Panc1 (cell line): ENCODE measurements around the gene FLT3. TPM values are rescaled to one million over a fixed set of nuclear protein-coding genes. Genes with fewer than 3 reads are reported as not detected.

Source experiments
- ATAC-seq: fragments of 200-7000 bp; cut with Tn5 transposase; 2 replicates; pipeline ENCODE4 v1.9.1; 2020; ENCODE audit warnings: mild to moderate bottlenecking, moderate library complexity
- Bru-seq: library from RNA; stranded (reverse); fragments of 400-500 nt; gene quantifications from one replicate; lab custom pipeline; 2021; lab: Mats Ljungman, UMichigan
- BruChase-seq, 2 experiments: library from RNA; stranded (reverse); fragments of 400-500 nt; gene quantifications; one replicate each; lab custom pipeline; 2021; lab: Mats Ljungman, UMichigan
- BruUV-seq: library from RNA; stranded (reverse); fragments of 400-500 nt; replicated peaks from 2 replicates; lab custom pipeline; 2021; lab: Mats Ljungman, UMichigan
- CTCF ChIA-PET: fragments of 300-600 bp; sonication (Branson Sonifier 250); formaldehyde crosslinking; loops from one replicate; lab custom pipeline; 2022; ENCODE audit warnings: antibody characterized with exemption; lab: Charles Lee
- POLR2A ChIA-PET: fragments of 300-600 bp; sonication (Branson Sonifier 250); formaldehyde crosslinking; loops from one replicate; lab custom pipeline; 2022; ENCODE audit warnings: antibody characterized with exemption; lab: Charles Lee
- DNase-seq: peaks from one replicate; pipeline ENCODE4 v3.0.0-alpha.2; 2010; ENCODE audit warnings: low read depth, low spot score
- H3K27ac ChIP-seq: 2 replicates; pipeline ENCODE4 v1.5.1; 2011; ENCODE audit warnings: mild to moderate bottlenecking, low read length, inconsistent platforms
- H3K27me3 ChIP-seq: fragments of 200-500 bp; sonication (Bioruptor generic); 2 replicates; pipeline ENCODE4 v1.6.0; 2014; ENCODE audit warnings: low read length, inconsistent platforms; ENCODE audit not compliant: control insufficient read depth, insufficient read depth
- H3K36me3 ChIP-seq: fragments of 200-500 bp; sonication (Bioruptor generic); 2 replicates; pipeline ENCODE4 v1.5.1; 2014; ENCODE audit warnings: inconsistent platforms, mild to moderate bottlenecking, low read length, moderate library complexity; ENCODE audit not compliant: control insufficient read depth, insufficient read depth
- H3K4me1 ChIP-seq: 2 replicates; pipeline ENCODE4 v1.5.1; 2011; ENCODE audit warnings: inconsistent platforms, mild to moderate bottlenecking, low read length, moderate library complexity; ENCODE audit not compliant: control insufficient read depth, insufficient read depth
- H3K4me3 ChIP-seq, 2 experiments: 2 replicates each; pipeline ENCODE4 v1.5.1; 2011 to 2012; ENCODE audit warnings: low read depth in 2 of 2, low read length in 2 of 2, mild to moderate bottlenecking in 2 of 2, inconsistent platforms in 1 of 2, moderate library complexity in 1 of 2
- H3K9me3 ChIP-seq: fragments of 200-500 bp; sonication (Bioruptor generic); 2 replicates; pipeline ENCODE4 v1.5.1; 2014; ENCODE audit warnings: low read depth, mild to moderate bottlenecking, inconsistent platforms, low read length, moderate library complexity; ENCODE audit not compliant: control insufficient read depth, insufficient read depth
- POLR2AphosphoS5 ChIP-seq: IDR thresholded peaks from 2 replicates; pipeline ENCODE4 v1.6.1; 2012; ENCODE audit warnings: mild to moderate bottlenecking, low read depth, low read length, moderate library complexity
- SIN3A ChIP-seq: IDR thresholded peaks from 2 replicates; pipeline ENCODE4 v1.6.1; 2012; ENCODE audit warnings: low read depth, mild to moderate bottlenecking, low read length, moderate library complexity, borderline replicate concordance; ENCODE audit not compliant: insufficient read depth
- TCF7L2 ChIP-seq: IDR thresholded peaks from 2 replicates; pipeline ENCODE4 v1.6.1; 2011; ENCODE audit warnings: mild to moderate bottlenecking, low read depth, low read length, inconsistent platforms
- in situ Hi-C: cut with HindIII; loops from 2 replicates; pipeline ENCODE4 v1.10.0; 2016; ENCODE audit warnings: low sequenced_read_pairs, low pct_unique_long_range_greater_than_20kb
- intact Hi-C: fragments of 100-400 bp; cut with micrococcal nuclease; formaldehyde crosslinking; loops from one replicate; pipeline ENCODE4 v1.10.0; 2022; ENCODE audit not compliant: unreplicated experiment
- long read RNA-seq: library from polyadenylated mRNA; unstranded; transcript quantifications from one replicate; pipeline ENCODE4 v2.0.0, GENCODE V29; 2021; ENCODE audit not compliant: unreplicated experiment
- polyA plus RNA-seq: library from polyadenylated mRNA; unstranded; fragments of >200 nt; gene quantifications from one replicate; pipeline ENCODE4 v1.2.1, GENCODE V29; 2012; ENCODE audit warnings: missing spikeins; ENCODE audit not compliant: insufficient read length
- total RNA-seq: library from RNA; stranded (reverse); gene quantifications from one replicate; pipeline ENCODE4 v1.2.1, GENCODE V29; 2021; ENCODE audit not compliant: unreplicated experiment
- TF ChIP-seq, protein P1 (sequence below): fragments of 450-650 bp; IDR thresholded peaks from 2 replicates; pipeline ENCODE4 v1.5.1; 2017; ENCODE audit warnings: mild to moderate bottlenecking
- TF ChIP-seq, protein P2 (sequence below), 2 experiments: IDR thresholded peaks; 2 replicates each; pipeline ENCODE4 v1.6.1; 2011 to 2012; ENCODE audit warnings: low read depth in 2 of 2, control low read depth in 1 of 2, low read length in 1 of 2, mild to moderate bottlenecking in 1 of 2, moderate library complexity in 1 of 2; ENCODE audit not compliant: insufficient read depth in 1 of 2

Gene FLT3
- total RNA-seq, result 0.08 TPM
- polyA plus RNA-seq, result not detected
- percentile 8 among the genes with signal in this experiment for Bru-seq, nascent RNA
- percentile 7 among the genes with signal in this experiment for BruChase-seq, experiment 1, labeled RNA remaining after a 2-hour chase
- percentile 8 among the genes with signal in this experiment for BruChase-seq, experiment 2, labeled RNA remaining after a 6-hour chase
- long read RNA-seq, result 0 reads

DNA sequence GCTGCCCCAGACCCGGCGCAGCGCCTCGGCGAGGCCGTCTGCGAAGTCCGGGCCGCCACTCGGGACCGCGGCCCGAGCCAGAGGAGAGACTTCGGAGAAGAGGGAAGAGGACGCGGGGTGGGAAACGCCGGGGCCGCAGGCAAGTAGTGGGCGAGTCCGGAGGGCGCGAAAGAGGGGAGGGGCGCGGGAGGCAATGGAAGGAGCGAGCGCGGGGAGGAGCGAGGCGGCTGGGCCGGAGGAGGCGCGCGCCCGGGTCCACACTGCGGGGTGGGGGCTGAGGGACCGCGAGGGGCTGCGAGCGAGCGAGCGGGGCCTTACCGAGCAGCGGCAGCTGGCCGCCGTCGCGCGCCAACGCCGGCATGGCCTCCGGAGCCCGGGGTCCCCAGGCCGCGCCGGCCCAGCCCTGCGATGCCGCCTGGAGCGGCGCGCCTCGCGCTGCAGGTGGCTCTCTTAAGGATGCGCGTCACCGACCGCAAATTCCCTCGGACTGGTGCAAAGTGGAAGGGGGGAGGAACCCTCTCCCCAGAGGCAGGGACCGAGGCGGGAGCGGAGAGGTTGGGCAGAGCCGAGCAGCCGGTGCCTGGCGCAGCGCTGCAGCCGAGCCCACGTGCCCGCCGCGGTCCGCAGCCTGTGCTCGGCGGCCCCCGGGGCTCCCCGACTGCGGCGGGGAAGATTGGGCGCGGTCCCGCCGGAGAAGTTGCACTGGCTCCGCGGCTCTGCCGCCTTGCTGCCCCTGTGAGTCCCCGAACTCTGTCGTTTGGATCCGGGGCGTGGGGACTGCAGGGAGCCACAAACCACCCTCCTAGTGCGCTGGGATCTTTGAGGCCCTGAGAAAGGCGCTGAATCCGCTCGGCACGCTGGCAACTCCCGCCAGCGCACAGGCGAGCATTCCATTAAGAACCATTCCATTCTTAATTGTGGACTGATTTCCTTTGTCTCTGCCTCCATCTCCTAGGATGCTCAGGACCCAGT, at the start of gene FLT3:
Gene FLT3 (minus strand): TSS at position 427 of the 972 bp plus-strand sequence. CDS start 66 bp downstream, at position 361.
- no peaks in the 10 kb centered on the region for H3K4me1 ChIP-seq
- peak within 1 kb of the TSS; percentile 26 to 33 for H3K4me3 ChIP-seq
- DNase-seq, result no peak
- no peak within 1 kb of the TSS for H3K27ac ChIP-seq
- TF ChIP-seq POLR2AphosphoS5 (no peak), SIN3A (no peak), TCF7L2 (no peak)
- TF ChIP-seq, protein P1, sequence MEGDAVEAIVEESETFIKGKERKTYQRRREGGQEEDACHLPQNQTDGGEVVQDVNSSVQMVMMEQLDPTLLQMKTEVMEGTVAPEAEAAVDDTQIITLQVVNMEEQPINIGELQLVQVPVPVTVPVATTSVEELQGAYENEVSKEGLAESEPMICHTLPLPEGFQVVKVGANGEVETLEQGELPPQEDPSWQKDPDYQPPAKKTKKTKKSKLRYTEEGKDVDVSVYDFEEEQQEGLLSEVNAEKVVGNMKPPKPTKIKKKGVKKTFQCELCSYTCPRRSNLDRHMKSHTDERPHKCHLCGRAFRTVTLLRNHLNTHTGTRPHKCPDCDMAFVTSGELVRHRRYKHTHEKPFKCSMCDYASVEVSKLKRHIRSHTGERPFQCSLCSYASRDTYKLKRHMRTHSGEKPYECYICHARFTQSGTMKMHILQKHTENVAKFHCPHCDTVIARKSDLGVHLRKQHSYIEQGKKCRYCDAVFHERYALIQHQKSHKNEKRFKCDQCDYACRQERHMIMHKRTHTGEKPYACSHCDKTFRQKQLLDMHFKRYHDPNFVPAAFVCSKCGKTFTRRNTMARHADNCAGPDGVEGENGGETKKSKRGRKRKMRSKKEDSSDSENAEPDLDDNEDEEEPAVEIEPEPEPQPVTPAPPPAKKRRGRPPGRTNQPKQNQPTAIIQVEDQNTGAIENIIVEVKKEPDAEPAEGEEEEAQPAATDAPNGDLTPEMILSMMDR, result no peak
- TF ChIP-seq, protein P2, sequence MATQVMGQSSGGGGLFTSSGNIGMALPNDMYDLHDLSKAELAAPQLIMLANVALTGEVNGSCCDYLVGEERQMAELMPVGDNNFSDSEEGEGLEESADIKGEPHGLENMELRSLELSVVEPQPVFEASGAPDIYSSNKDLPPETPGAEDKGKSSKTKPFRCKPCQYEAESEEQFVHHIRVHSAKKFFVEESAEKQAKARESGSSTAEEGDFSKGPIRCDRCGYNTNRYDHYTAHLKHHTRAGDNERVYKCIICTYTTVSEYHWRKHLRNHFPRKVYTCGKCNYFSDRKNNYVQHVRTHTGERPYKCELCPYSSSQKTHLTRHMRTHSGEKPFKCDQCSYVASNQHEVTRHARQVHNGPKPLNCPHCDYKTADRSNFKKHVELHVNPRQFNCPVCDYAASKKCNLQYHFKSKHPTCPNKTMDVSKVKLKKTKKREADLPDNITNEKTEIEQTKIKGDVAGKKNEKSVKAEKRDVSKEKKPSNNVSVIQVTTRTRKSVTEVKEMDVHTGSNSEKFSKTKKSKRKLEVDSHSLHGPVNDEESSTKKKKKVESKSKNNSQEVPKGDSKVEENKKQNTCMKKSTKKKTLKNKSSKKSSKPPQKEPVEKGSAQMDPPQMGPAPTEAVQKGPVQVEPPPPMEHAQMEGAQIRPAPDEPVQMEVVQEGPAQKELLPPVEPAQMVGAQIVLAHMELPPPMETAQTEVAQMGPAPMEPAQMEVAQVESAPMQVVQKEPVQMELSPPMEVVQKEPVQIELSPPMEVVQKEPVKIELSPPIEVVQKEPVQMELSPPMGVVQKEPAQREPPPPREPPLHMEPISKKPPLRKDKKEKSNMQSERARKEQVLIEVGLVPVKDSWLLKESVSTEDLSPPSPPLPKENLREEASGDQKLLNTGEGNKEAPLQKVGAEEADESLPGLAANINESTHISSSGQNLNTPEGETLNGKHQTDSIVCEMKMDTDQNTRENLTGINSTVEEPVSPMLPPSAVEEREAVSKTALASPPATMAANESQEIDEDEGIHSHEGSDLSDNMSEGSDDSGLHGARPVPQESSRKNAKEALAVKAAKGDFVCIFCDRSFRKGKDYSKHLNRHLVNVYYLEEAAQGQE (IDR thresholded peaks at IDR 0.05; ENCODE audit: insufficient read depth in 1 of 2, low read depth in 2 of 2, low read length in 1 of 2), result no peak
- ATAC-seq, result peak; percentile 89
- intact Hi-C loops, result no loop called here
- peaks cover 31% of the 10 kb centered on the region for H3K27me3 ChIP-seq
- CTCF ChIA-PET, result no interaction called here
- H3K36me3 ChIP-seq, result no peaks in the 10 kb centered on the region
- no peaks in the 10 kb centered on the region for H3K9me3 ChIP-seq
- in situ Hi-C loops, result no loop called here
- BruUV-seq, result no TSS peak
- POLR2A ChIA-PET, result no interaction called here

DNA sequence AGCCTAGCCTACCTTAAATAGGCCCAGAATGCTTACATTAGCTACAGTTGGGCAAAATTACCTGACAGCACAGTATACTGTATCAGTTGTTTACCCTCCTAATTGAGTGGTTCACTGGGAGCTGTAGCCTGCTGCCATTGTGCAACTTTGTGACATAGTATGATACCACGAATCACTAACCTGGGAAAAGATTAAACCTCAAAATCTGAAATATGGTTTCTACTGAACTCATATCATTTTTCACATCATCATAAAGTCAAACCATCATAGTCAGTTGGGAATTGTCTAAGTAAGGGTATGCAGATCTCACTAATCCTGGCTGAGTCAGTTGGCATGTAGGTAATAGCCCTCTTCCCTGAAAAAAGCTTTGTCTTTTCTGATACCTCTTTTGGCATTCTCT, 47.1 kb upstream of the FLT3 start:
- TF ChIP-seq SIN3A (no peak), POLR2AphosphoS5 (no peak), TCF7L2 (no peak)
- TF ChIP-seq, protein P2 (IDR thresholded peaks at IDR 0.05; ENCODE audit: insufficient read depth in 1 of 2, low read depth in 2 of 2, low read length in 1 of 2), result no peak
- TF ChIP-seq, protein P1, result no peak

More for the DNA sequence above, 47.1 kb upstream of the FLT3 start:
- no peaks in the 10 kb centered on the region for H3K36me3 ChIP-seq
- CTCF ChIA-PET, result interaction anchor here (0.5 kb wide), 1 partner anchor 22 kb away, joined by 8 read pairs; no protein-coding TSS in a partner anchor
- H3K4me1 ChIP-seq, result no peaks in the 10 kb centered on the region; the same call in 1 of the 2 replicates
- H3K9me3 ChIP-seq, result no peaks in the 10 kb centered on the region
- no TSS peak for BruUV-seq
- in situ Hi-C loops, result no loop called here
- no peak for DNase-seq
- POLR2A ChIA-PET, result no interaction called here
- ATAC-seq, result no peak
- H3K27me3 ChIP-seq, result no peaks in the 10 kb centered on the region
- intact Hi-C loops, result no loop called here
- H3K27ac ChIP-seq, result no peak overlapping the region
- H3K4me3 ChIP-seq, result no peak overlapping the region
